HPDE6-E6E7 (cell line): ENCODE results near the gene HSPB1.
A peak's percentile ranks its signal among the peaks of the same experiment; 100 is the strongest.
"Not testable (repeated sequence)": the region's sequence is repeated elsewhere in the genome, so short reads cannot be mapped to it uniquely, and the experiment has no call there.

Source experiments
- DNase-seq: peaks from one replicate; pipeline ENCODE4 v3.0.0; 2011; ENCODE audit warnings: missing footprints; ENCODE audit errors: extremely low spot score

The HSPB1 gene

DNA sequence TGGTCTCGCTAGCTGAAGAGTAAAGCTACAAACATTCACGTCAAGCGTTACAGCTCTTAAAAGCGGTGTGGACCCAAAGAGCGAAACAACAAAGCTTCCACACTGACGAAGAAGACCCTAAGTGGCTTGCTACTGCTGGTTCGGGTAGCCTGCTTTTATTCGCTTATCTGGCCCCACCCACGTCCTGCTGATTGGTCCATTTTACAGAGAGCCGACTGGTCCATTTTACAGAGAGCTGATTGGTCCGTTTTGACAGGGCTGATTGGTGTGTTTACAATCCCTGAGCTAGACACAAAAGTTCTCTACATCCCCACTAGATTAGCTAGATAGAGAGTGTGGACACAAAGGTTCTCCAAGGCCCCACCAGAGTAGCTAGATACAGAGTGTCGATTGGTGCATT lies 6.4 kb downstream of the HSPB1 start:
- DNase-seq, result not testable (repeated sequence)

- not testable (repeated sequence) for DNase-seq
Observed at GRCh38 chr7:76309341-76310101, 7.0 kb downstream of the HSPB1 start.

DNA sequence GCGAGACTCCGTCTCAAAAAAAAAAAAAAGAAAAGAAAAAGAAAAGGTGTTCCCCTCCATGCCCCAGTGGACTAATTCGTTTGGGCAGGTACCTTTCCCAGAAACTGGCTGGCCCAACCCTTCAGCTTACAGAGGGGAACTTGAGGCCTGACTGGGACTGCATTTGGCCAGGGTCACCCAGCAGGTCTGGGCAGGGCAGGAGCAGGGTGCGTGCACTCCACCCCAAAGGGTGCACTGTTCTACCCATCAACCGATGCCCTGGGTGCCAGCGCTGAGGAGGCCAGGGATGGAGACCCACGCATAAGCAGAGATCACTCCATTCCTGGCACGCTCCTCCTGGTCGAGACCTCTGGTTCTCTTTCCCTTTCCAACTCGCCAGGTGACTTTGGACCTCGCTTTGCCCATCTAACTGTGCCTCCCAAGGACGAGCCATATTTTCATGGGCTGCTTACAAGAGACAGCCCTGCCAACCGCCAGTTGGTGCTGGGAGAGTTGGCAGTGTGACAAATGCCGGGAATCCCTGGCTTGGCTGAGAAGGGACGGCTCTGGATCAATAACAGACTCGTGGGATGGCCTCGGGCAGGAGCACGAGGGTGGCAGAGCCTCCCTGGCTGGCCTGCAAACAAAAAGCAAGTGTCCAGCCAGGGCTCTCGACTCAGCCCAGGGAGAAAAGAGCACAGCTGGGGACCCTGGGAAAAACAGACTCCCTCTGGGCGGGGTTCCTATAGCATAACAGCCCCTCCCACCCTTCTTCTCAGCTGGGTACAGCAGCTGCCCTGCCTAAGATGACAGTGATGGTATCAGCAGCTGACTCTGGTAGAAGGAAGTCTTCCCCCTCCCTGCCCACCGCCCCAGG lies 7.9 kb downstream of the HSPB1 start:
- DNase-seq, result no peak

GRCh38 chr7:76311838-76312237 lies 9.4 kb downstream of the HSPB1 start:
- not testable (repeated sequence) for DNase-seq

GRCh38 chr7:76314042-76314721 lies 11.7 kb downstream of the HSPB1 start:
- DNase-seq, result peak; percentile 79

DNA sequence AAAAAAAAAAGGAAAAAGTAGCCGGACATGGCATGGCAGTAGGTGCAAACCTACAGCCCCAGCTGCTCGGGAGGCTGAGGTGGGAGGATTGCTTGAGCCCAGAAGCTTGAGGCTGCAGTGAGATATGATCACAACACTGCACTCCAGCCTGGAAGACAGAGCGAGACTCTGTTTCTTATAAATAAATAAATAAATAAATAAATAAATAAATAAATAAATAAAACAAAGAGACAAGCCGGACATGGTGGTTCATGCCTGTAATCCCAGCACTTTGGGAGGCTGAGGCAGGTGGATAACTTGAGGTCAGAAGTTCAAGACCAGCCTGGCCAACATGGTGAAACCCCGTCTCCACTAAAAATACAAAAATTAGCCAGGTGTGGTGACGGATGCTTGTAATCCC lies 12.3 kb downstream of the HSPB1 start:
- not testable (repeated sequence) for DNase-seq

- DNase-seq, result no peak
Observed at GRCh38 chr7:76315364-76315763, 12.9 kb downstream of the HSPB1 start.

DNA sequence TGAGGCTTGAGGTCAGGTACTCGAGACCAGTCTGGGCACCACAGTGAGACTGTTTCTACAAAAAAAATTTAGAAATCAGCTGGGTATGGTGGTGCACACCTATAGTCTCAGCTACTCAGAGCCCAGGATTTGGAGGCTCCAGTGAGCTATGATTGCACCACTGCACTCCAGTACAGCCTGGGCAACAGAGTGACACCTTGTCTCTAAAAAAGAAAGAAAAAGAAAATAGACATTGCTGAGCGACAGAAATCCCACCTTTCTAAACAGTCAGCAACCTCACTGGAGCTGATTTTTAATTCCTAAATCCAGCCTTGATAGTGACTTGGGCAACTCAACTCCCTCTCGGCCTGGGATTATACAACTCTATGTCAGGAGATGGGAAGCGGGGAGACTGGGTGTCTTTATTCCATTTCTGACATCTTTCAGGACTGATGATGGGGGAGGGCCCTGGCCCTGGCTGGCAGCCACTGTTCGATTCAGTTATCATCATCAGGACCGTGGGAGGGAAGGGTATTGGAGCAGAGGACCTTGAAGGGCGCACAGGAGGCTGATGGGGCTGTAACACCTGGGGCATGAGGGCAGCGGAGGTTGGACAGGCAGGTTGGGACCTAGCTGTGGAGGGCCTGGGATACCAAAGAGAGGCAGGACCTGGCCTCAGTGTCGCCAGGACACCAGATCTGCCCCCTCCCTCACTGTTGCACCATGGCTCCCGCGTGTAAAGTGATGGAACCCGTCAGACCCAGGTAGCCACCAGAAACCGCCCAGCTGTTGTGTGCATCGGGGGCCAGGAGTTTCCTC lies 14.7 kb downstream of the HSPB1 start:
- no peak for DNase-seq

GRCh38 chr7:76317782-76318487 lies 15.5 kb downstream of the HSPB1 start:
- peak; percentile 98 for DNase-seq

DNA sequence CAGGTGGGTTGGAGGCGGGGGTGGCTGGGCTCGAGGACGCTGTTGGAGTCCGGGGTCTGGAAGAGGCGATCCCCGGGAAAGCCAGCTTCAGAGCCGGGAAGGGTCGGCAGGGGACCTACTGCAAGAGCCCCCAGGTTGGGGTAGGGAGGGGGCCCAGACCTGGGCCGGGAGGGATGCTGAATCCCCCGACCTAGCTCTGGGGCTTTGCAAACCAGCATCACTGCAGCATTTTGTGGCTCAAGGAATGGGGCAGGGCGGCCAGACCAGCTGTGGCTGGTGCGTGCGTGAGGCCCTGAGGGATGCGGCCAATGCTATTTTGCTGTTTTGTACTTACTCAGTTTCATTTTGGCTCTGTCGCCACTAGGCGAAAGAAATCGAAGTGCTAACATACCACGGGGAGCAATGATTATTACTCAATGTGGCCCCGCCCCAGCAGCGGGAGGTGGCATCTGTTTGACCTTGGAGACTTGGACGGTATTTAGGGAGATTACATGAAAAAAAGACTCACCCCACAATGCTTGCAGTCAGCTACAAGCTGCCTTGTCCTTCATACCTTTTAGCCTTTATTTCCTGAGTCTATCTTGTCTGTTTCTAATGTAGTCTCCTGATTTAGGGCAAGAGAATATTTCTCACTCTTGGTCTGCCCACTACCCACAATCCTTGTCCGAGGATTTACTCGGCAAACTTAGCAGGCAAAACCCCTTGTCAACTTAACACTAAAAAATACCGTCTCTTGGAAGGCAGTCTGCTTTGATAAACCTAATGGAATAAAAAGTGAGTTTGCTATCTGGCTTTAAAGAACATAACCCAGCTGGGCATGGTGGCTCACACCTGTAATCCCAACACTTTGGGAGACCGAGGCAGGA lies 16.2 kb downstream of the HSPB1 start:
- peak; percentile 83 for DNase-seq

DNA sequence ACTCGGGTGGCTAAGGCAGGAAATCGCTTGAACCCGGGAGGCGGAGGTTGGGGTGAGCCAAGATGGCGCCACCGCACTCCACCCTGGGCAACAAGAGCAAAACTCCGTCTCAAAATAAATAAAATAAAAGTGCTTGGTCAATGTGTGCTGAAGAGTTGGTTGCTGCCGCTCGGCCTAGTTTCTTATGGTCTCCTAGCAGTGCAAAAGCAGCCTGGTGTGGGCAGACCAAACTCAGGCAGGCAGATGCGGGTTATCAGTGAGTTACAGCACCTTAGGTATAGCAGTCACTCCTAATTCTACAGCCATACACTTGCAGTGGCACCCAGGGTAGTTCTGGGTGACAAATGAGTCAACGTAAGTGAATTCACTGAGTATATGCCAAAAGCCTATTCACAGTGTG lies 22.6 kb downstream of the HSPB1 start:
- no peak for DNase-seq

DNA sequence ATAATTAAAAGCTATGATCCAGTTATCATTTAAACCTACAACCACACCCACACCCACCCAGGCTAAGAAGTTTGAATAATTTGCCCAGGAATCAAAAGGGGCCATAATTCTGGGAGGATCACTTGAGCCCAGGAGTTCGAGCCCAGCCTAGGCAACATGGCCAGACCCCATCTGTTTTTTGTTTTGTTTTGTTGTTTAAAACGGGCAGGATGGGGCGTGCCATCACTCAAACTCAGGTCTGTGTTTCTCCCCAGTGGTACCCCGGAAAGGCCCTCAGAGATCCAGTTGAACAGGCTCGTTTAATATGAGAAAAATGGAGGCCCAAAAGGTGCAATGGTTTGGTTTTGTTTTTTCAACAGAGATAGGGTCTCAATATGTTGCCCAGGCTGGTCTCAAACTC lies 23.3 kb downstream of the HSPB1 start:
- DNase-seq, result no peak

DNA sequence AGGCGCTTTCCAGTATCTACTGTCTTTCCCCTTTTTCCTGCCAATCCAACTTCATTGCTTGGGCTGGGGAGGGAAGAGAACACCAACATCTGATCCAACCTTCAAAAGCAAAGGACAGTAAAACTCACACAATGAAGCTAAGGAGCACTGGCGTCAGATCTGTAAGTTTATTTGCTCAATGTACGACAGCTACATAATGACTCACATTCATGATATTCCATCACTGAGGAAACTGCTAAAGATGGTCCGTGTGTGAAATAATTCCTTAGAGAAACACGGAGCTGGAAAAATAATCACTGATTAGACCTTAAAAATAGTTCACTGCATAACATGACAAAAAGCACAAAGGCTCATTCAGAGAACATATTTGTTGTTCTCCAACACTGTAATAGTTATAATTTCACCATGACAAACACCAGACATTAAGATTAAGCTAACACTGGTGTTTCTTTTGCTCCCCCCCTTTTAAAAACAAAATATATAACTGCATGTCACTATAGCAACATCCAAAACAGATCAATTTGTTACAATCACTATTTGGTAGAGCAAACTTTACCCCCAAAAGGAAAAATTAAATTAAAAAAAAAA lies 24.3 kb downstream of the HSPB1 start:
- no peak for DNase-seq

DNA sequence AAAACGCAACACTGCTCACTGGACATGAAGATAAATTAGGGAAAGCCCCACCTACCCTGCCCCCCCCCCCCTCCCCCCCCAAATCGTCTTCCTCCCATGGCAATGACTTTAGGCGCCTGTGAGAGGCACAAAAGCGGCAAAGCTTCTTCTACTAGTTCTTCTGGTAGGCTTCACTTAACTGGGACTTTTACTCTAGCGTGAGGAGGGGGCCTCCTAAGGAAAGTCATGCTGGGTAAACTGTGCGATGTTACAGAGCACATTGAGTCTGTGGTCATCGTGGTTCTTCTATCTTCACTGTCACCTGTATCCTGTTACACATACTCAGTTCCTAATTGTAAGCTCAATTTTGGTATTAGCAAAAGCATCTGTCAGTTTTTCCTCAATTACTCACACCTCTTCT lies 25.1 kb downstream of the HSPB1 start:
- no peak for DNase-seq

DNA sequence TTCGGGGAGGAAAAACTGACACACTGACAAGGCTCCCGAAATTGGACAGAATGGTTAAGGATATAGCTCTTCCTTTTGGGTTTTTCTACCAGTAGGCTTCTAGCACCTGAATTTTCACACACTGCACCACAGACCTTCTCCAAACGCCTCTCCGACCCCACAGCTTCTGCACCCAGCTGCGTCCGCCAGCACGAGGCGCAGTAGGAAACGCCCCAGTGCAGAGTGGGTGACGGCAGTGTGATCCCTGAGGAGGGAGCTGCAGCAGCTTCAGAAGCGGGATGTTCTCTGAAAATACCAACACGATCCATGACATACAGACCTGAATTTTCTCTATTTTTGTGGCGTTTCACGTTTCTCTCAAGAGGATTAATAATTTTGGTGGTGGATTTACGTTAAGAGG lies 25.9 kb downstream of the HSPB1 start:
- DNase-seq, result no peak

- no peak for DNase-seq
Observed at GRCh38 chr7:76329479-76329878, 27.0 kb downstream of the HSPB1 start.

DNA sequence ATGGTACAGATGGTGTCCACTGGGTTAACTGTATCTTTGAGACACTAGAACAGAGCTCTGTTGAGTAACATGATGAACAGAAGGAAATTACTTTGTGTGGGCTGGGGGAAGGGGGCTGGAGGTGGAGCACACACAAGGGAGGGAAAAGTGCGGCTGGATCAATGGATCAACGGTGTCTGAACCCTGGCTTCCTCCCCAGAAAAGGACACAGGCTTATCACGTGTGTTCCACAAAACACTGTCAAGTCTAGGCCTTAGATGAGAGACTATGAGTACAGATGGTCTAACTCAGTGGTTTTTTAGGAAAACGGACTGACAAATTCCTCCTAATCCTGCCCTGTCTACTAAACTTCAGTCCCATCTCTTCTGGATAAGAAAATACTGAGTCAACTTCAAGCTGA lies 27.8 kb downstream of the HSPB1 start:
- DNase-seq, result no peak

GRCh38 chr7:76330673-76331072 lies 28.2 kb downstream of the HSPB1 start:
- no peak for DNase-seq

DNA sequence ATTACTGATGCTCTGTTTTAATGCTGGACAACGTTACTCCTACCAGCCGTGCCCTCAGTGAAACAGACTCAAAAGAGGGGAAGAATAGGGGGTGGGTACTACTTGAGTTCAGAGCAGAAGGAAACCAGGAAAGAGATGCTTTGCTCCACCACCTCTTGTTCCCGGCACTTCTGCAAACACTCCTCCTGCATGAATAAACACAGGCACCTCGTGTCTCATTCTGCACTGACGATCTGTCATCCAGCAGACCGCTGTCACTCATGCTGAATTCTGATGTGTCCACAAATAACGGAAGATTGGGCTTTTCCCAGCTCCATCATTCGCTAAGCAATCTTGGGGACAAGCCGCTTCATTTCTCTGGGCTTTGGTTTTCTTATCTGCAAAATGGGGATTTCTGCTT lies 29.6 kb downstream of the HSPB1 start:
- no peak for DNase-seq
